ENCODE measurements around the gene BTBD9. TPM values are rescaled to one million over a fixed set of nuclear protein-coding genes. Genes with fewer than 3 reads are reported as not detected.

The BTBD9 gene
- total RNA-seq, 2 experiments from 2014 or later = 6.2 to 6.4 TPM

DNA sequence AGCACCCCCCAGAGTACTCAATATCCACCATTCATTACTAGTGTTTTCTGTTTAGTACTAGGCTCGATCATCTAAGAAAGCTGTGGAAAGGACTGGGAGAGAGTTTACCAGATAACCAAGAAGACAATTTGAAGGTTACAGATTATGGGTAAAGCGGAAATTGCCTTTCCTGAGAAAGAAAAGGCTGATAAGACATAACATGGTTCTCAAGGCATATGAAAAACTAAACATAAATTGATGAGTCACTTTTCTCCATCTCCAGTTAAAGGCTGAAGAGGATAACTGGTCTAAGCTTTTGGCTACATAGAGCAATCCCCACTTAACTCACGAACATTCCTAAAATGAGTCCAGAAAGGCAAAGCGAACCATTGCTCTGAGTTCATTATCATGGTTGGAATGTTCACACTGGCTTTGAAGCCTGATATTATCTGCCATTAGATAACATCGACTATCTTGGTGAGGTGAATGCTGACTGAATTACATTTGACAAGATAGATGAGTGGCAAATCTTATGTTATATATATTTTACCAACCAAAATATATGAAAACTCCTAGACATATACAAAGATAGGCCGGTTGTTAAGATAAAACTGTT, 65.8 kb downstream of the BTBD9 start:
- DNase-seq (no peak), ATAC-seq (no peak)
- Mint-ChIP-seq H3K27me3 (no peaks in the 10 kb centered on the region), H3K36me3 (ENCODE audit: low read depth) (peaks cover 19% of the 10 kb centered on the region), H3K4me1 (ENCODE audit: low read depth) (peaks cover 36% of the 10 kb centered on the region), H3K9me3 (no peaks in the 10 kb centered on the region), H3K27ac (peak overlapping the region; percentile 40), H3K4me3 (no peak overlapping the region)
- TF ChIP-seq, protein P1, sequence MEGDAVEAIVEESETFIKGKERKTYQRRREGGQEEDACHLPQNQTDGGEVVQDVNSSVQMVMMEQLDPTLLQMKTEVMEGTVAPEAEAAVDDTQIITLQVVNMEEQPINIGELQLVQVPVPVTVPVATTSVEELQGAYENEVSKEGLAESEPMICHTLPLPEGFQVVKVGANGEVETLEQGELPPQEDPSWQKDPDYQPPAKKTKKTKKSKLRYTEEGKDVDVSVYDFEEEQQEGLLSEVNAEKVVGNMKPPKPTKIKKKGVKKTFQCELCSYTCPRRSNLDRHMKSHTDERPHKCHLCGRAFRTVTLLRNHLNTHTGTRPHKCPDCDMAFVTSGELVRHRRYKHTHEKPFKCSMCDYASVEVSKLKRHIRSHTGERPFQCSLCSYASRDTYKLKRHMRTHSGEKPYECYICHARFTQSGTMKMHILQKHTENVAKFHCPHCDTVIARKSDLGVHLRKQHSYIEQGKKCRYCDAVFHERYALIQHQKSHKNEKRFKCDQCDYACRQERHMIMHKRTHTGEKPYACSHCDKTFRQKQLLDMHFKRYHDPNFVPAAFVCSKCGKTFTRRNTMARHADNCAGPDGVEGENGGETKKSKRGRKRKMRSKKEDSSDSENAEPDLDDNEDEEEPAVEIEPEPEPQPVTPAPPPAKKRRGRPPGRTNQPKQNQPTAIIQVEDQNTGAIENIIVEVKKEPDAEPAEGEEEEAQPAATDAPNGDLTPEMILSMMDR (IDR thresholded peaks at IDR 0.05) = no peak
- ChIA-PET POLR2A (no interaction called here), CTCF (no interaction called here)
- intact Hi-C loops (cut with micrococcal nuclease) = no loop called here

DNA sequence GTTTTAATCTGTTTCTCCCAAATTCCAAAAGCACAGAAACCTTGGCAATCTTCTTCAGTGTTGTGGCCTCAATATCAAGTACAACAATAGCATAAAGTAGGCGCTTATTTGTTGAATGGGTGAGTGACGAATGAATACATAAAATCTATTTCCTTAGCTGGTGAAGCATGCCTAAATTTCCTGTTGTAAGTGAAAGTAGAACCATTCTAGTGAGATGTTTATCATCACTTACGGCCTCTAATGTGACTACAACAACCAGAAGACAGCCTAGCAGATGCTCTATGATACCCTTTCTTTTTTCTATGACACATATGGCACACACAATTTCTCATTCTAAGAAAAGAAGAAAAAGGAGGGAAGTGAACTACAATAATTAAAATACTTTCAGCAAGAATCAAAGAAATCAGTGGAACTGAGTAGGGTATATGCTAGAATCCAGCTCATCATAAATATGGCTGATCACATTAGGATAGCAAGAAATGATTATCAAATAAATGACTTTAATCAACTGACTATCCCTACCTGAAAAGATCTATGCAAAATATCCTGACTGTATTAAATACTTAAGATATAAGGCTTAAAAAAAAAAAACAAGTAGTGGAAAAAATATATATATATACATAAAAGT, 67.4 kb downstream of the BTBD9 start:
- DNase-seq = no peak
- peak; percentile 97 for ATAC-seq
- Mint-ChIP-seq H3K27me3 (no peaks in the 10 kb centered on the region), H3K4me1 (ENCODE audit: low read depth) (peaks cover 23% of the 10 kb centered on the region), H3K27ac (peak overlapping the region; percentile 89), H3K9me3 (no peaks in the 10 kb centered on the region), H3K36me3 (ENCODE audit: low read depth) (peaks cover 17% of the 10 kb centered on the region), H3K4me3 (peak overlapping the region; percentile 61)
- intact Hi-C loops (cut with micrococcal nuclease) = no loop called here
- ChIA-PET CTCF (interaction anchor here (2.9 to 3.7 kb wide), 3 partner anchors 8 to 78 kb away, joined by 12 to 16 read pairs (median 12); no protein-coding TSS in a partner anchor), POLR2A (no interaction called here)
- TF ChIP-seq, protein P1 (IDR thresholded peaks at IDR 0.05) = no peak

DNA sequence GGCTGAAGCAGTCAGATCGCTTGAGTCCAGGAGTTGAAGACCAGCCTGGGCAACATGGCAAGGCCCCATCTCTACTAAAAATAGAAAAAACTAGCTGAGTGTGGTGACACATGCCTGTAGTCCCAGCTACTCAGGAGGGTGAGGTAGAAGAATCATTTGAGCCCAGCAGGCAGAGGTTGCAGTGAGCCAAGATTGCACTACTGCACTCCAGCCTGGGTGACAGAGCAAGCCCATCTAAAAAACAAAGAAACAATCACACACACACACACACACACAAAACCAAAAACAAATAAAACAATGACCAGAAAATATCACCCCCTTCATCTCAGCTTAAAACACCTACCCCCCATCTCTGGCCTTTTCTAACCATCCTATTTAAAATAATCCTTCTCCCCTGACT, 68.0 kb downstream of the BTBD9 start:
- peak; percentile 14 for DNase-seq

DNA sequence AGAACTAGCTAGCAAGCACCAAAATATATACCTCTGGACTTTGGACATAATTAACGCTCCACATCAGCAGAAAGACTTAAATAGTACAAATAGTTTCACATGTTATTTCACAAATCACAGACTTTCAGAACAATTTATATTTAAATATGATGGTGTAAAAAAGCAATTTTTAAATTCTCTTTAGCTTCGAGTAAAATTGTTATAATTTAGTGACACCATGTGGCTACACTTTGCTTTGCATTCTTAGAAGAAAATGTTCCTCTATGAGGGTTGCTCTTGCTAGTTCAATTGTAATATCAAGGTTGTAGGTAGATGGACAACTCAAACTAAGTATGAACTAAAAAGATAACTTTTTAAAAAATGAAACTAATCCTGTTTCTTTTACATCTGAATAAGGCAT, 69.0 kb downstream of the BTBD9 start:
- no peak overlapping the region for H3K4me3 Mint-ChIP-seq
- POLR2A ChIA-PET = no interaction called here
- intact Hi-C loops (cut with micrococcal nuclease) = no loop called here
- no peaks in the 10 kb centered on the region for H3K9me3 Mint-ChIP-seq
- peaks cover 23% of the 10 kb centered on the region for H3K4me1 Mint-ChIP-seq (ENCODE audit: low read depth)
- no peak overlapping the region for H3K27ac Mint-ChIP-seq
- no peak for DNase-seq
- H3K36me3 Mint-ChIP-seq (ENCODE audit: low read depth) = peaks cover 13% of the 10 kb centered on the region
- H3K27me3 Mint-ChIP-seq = no peaks in the 10 kb centered on the region
- TF ChIP-seq, protein P1 (IDR thresholded peaks at IDR 0.05) = peak; percentile 40
- CTCF ChIA-PET = interaction anchor here (0.6 to 3.7 kb wide), 14 partner anchors 8 to 879 kb away, joined by 3 to 16 read pairs (median 4); no protein-coding TSS in a partner anchor
- no peak for ATAC-seq

More for the DNA sequence above, 68.0 kb downstream of the BTBD9 start:
- CTCF ChIA-PET = interaction anchor here (1.0 to 3.7 kb wide), 5 partner anchors 9 to 78 kb away, joined by 3 to 16 read pairs (median 12); no protein-coding TSS in a partner anchor
- no peaks in the 10 kb centered on the region for H3K9me3 Mint-ChIP-seq
- H3K4me1 Mint-ChIP-seq (ENCODE audit: low read depth) = peaks cover 23% of the 10 kb centered on the region
- POLR2A ChIA-PET = no interaction called here
- H3K27me3 Mint-ChIP-seq = no peaks in the 10 kb centered on the region
- peak overlapping the region; percentile 61 for H3K4me3 Mint-ChIP-seq
- H3K27ac Mint-ChIP-seq = peak overlapping the region; percentile 89
- H3K36me3 Mint-ChIP-seq (ENCODE audit: low read depth) = peaks cover 15% of the 10 kb centered on the region
- TF ChIP-seq, protein P1 (IDR thresholded peaks at IDR 0.05) = no peak
- peak; percentile 24 for ATAC-seq
- intact Hi-C loops (cut with micrococcal nuclease) = no loop called here

DNA sequence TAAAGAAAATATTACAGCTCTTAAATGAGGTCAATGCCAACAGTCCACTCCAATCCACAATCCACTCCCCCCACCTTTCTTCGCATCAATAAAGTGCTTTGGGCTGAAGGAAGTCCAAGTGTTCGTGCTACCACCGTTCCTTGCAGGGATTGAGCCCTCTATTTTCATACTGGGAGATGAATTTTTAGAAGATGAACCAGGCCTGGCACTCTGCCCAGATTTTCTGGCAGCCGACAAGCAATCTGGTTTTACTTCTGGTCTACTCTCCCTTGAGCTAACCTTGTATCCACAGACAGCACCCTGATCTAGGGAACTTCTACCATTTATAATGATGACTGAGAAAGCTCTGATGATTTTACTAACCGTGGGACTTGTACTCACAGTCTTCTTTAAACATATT, 72.3 kb downstream of the BTBD9 start:
- CTCF ChIA-PET = interaction anchor here (1.8 kb wide), 1 partner anchor 73 kb away, joined by 6 read pairs; no protein-coding TSS in a partner anchor
- intact Hi-C loops (cut with micrococcal nuclease) = no loop called here
- peaks cover 3% of the 10 kb centered on the region for H3K36me3 Mint-ChIP-seq (ENCODE audit: low read depth)
- DNase-seq (no peak), ATAC-seq (no peak)
- no peaks in the 10 kb centered on the region for H3K27me3 Mint-ChIP-seq
- POLR2A ChIA-PET = no interaction called here
- H3K27ac Mint-ChIP-seq = no peak overlapping the region
- TF ChIP-seq, protein P1 (IDR thresholded peaks at IDR 0.05) = no peak
- no peak overlapping the region for H3K4me3 Mint-ChIP-seq
- H3K4me1 Mint-ChIP-seq (ENCODE audit: low read depth) = peaks cover 16% of the 10 kb centered on the region
- H3K9me3 Mint-ChIP-seq = no peaks in the 10 kb centered on the region
